Suppressor macrophage treated with lipopolysaccharide for 4 hours (primary cell): Measurements from ENCODE around the gene HPS4.
"Not testable (repeated sequence)": the region's sequence is repeated elsewhere in the genome, so short reads cannot be mapped to it uniquely, and the experiment has no call there.

Source experiments
- DNase-seq: peaks from one replicate; pipeline ENCODE4 v3.0.0-alpha.2; 2020

HPS4 gene

GRCh38 chr22:26483439-26484359 is at the start of gene HPS4, which contains the start of gene SRRD:
Gene HPS4 (minus strand): TSS chr22:26483783. CDS start chr22:26481762, 2,021 bp downstream.
Gene SRRD (plus strand): TSS chr22:26483877. CDS start chr22:26483891, 14 bp downstream.
- peak; percentile 94 for DNase-seq

DNA sequence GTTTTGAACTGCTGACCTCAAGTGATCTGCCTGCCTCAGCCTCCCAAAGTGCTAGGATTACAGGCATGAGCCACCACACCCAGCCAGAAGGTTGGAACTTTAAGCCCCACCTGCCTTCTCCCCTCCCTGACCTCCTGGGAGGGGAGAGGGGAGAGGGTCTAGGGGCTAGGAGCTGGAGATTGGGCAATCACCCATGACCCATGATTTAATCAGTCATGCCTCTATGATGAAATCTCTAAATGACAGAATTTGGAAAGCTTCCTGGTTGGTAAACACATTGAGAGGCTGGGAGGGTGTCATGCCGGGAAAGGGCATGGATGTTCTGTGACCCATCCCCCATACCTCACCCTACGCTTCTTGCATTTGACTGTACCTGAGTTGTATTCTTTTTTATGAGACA is 45.8 kb upstream of the HPS4 start:
- DNase-seq, result peak; percentile 75

DNA sequence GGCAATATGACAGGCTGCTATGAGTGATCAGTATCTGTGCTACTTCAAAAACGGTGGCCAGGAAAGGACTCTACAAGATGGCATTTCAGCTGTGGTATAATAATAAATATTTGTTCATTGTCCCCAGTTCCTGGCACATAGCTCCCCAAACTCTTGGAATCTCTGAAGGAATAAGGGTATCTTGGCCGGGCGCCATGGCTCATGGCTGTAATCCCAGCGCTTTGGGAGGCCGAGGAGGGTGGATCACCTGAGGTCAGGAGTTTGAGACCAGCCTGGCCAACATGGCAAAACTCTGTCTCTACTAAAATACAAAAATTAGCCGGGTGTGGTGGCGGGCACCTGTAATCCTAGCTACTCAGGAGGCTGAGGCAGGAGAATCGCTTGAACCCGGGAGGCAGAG is 44.9 kb upstream of the HPS4 start:
- DNase-seq, result not testable (repeated sequence)

- DNase-seq, result no peak
These were observed 44.2 kb upstream of the HPS4 start for GRCh38 chr22:26527574-26528465.

DNA sequence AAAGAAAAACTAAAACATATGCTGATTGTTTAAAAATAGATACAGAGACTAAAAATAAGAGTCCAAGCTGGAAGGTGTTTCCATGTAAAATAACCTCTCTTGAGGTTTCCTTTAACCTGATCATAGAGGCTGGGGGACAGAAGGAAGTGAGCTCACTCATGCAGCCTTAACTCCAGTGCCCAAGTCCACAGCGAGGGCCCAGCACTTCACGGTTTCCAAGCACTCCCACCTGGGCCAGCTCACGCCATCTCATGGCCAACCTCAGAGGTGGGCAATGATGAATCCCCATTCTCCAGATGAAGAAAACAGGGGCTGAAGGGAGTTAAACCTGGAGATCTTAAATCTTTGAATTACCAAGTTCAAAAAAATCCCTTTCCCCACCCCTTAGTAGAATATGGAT is 43.6 kb upstream of the HPS4 start:
- no peak for DNase-seq

DNA sequence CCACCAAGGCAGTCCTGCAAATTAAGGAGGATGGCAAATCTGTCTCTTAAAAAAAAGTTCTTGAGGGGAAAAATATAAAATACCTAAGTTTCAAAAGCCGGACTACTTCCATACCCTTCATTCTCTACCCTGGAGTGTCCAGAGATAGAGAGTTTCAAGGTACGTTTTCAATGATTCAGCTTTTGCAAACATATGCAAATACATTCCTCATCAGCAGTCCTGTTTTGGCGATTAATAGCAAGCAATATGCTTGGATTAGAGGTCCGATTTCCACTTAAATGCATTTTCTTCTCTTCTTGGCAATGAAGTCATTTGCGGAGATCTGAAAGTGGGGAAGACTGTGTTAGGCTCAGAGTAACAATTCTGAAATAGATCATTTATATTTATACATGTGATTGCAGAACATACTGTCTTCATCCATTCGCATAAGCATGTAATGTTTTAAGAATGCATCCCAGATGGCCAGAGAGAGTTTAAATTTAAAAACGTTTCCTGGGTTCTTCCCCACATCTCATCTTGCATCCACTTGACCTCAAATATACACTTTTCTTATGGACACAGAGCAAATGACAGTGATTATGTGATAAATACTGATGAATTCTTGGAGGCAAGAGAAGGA is 42.5 kb upstream of the HPS4 start:
- no peak for DNase-seq

DNA sequence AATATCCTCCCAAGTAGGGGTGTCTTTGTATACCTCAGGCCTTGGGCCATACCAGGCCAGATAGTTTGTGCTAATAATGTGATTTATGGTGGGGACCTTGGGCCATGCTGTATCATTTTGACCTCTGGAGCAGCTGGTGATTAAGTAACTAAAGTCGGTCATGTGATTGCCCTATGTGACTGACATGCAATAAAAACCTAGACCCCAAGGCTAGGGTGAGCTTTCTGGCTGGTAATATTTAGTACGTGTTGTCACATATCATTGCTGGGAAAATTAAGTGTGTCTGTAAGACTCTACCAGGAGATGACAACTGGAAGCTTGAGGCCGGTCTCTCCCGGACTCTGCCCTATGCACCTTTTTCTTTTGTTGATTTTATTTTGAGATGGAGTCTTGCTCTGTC is 41.3 kb upstream of the HPS4 start:
- no peak for DNase-seq

DNA sequence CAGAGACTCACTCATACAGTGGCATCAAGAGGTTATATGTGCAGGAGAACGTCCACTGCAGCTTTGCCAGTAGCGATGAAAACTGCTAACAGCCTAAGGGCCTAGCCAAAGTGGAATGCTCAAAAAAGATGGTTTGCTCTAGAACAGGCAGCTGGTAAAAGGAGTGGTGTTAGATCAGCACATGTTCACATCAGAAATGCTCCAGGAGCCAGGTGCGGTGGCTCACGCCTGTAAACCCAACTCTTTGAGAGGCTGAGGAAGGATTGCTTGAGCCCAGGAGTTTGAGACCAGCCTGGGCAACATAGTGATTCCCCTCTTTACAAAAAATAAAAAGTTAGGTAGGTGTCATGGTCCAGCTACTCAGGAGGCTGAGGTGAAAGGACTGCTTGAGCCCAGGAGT is 39.0 kb upstream of the HPS4 start:
- no peak for DNase-seq

- DNase-seq, result no peak
These were observed 38.4 kb upstream of the HPS4 start for GRCh38 chr22:26522012-26522411.

GRCh38 chr22:26517429-26517828 is 33.8 kb upstream of the HPS4 start:
- DNase-seq, result no peak

DNA sequence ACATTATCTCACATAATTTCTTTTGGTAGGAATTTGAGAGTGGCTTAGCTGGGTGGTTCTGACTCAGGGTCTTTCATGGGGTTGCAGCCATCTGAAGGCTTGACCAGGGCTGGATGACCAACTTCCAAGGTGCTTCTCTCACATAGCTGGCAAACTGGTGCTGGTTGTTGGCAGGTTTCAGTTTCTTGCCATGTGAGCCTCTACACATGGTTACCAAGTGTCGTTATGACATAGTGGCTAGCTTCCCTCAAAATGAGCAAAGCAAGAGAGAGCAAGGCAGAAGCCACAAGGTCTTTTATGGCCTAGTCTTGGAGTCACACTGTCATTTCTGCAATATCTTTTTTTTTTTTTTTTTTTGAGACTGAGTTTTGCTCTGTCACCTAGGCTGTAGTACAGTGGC is 32.9 kb upstream of the HPS4 start:
- DNase-seq, result no peak

- no peak for DNase-seq
These were observed 32.3 kb upstream of the HPS4 start for GRCh38 chr22:26515931-26516330.

- no peak for DNase-seq
These were observed 31.0 kb upstream of the HPS4 start for GRCh38 chr22:26514419-26515161.

DNA sequence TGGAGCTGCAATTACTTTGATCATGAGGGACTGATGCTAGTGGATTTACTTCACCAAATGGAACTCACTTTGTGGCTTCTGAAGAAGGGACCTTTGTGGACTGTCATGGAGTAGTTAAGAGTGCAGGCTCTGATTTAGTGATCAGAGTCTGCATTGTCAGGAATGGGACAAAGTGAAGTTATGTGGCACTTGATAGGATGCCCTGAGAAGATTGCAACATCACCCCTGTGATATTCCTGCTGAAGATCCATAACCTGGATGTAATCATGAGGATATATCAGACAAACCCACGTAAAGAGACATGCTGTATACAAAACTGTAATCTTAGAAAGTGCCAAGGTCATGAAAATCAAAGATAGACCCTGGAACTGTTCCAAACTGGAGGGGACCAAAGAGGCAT is 30.3 kb upstream of the HPS4 start:
- DNase-seq, result no peak

- DNase-seq, result peak; percentile 95
These were observed 28.7 kb upstream of the HPS4 start, which contains the start of gene TFIP11 for GRCh38 chr22:26512149-26512793. Gene TFIP11 (minus strand): TSS chr22:26512473. CDS start chr22:26510272, 2,201 bp downstream.

DNA sequence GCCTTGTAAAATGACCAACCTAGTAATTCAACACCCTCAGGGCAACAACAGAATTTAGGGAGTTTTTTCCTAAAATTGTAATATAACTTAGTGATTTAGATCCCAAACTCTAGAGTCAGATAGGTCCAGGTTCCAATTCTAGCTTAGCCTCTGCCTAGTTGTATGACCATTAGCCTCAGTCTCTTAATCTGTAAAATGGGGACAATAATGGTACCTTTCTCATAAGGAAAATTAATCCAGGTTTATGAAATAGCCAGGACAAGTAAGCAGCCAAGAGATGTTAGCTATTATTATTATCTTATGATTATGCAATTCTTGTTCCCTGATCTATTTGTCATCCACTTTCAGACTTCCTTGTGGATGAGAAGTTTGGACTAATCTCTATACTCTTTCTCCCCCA is 24.6 kb upstream of the HPS4 start:
- no peak for DNase-seq

DNA sequence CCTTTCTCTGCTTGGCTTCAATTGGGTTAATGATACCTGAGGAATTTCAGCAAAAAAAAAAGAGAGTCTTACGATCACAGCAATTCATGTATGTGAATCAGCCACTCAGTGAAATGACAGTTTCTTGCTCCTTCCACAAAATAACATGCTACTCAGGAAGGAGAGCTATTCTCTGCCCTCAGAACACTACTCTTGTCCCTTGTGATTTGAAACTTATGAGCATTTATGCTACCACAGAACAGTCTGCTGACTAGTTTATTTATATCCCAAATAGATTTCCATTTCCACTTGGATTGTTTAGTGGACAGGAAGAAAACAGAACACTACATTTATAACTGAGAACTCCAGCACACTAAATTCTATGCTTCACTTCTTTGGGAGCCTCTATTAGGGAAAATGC is 20.2 kb upstream of the HPS4 start:
- no peak for DNase-seq

DNA sequence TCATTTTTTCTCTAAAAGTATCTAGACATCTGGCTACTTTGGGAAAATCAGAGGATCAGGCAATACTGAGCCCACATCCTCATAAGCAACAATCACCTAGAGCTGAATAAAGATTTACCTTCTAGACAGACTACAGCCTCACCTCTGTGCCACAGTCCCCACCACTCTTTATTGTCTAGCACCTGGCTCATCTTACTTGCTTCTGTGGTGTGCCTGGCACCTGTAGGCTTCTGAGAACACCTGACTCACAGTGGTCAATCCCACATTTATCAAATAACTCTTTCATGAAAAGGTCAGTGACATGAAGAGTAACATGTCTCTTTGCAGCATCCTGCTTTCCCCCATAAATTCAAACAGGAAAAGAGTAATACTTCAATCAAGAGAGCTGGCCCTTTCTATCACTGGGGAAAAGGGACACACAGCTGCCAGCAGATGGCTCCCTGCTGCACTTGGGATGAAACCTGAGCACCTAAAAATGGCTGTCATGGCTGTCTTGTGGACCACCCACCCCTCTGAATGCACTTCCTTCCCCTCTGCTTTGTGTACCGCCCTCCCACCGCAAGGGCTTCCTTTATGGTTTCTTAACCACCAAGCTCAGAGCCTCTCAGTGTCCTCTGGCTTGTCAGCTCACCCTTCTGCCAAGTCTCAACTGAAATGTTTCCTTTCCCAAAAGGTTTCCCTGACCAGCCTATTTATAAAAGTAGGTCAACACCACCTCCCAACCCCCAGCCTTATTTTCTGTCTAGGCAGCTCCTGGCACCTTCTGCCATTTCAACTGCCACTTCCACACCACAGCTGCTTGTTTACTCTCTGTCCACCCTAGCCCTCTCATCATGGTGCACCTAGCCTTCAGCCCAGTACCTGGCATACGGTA is 19.3 kb upstream of the HPS4 start:
- DNase-seq, result peak; percentile 41

DNA sequence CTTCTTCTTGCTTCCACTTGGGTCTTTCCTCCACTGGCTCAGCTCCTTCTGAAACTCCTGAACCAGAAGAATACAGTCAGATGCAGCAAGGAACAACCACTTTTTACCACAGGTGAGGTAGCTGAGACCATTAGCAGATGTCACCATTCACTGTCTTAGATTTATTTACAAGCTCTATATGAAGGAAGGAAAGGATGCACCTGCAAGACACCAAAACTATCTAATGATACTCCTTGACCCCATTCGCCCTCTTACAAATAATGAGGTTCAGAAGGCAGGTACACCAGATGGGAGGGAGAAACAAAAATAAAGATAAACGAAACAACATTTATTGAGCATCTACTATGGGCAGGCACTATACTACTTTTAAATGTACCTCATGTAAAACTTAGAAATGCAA is 18.4 kb upstream of the HPS4 start:
- DNase-seq, result no peak

- DNase-seq, result no peak
These were observed 15.7 kb upstream of the HPS4 start for GRCh38 chr22:26499188-26499703.

- no peak for DNase-seq
These were observed 12.9 kb upstream of the HPS4 start for GRCh38 chr22:26496456-26496855.
